Measurements from ENCODE around the gene MARF1. TPM values are rescaled to one million over a fixed set of nuclear protein-coding genes. Genes with fewer than 3 reads are reported as not detected.
"Not testable (repeated sequence)": the region's sequence is repeated elsewhere in the genome, so short reads cannot be mapped to it uniquely, and the experiment has no call there.

MARF1 gene
- total RNA-seq, 2 experiments from 2014 or later = 79.9 to 101 TPM

DNA sequence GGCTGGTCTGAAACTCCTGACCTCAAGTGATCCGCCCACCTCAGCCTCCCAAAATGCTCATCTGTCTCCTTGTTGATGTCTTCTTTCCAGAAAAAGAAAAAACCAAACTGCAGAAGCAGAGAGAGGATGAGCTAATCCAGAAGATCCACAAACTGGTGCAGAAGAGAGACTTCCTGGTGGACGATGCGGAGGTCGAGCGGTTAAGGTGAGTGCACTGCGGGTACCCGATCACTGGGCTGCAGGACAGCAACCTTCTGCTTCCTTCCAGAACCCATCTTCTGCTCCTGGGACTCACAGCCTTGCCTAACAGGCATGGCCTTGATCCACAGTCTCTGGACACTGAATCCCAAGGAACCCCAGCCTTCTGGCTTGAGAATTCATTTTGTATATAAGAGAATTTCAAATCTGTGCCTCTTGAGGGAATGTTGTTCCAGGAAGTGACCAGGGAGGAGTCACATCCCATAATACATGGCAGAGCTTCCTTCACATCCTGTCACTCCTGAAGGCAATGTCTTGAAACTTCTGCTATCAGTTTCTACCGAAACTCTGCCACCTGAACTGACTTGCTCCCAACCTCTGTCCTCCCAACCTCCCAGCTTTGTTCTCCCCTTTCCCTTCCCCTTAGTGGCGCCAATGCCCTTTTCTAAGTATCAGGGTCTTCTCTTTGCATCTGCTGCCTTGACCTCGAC is 61.7 kb downstream of the MARF1 start:
- no peak for DNase-seq
- Mint-ChIP-seq H3K27me3 (no peaks in the 10 kb centered on the region), H3K36me3 (ENCODE audit: low read depth) (peaks cover 7% of the 10 kb centered on the region), H3K4me1 (peaks cover 6% of the 10 kb centered on the region), H3K27ac (no peak overlapping the region), H3K4me3 (no peak overlapping the region), H3K9me3 (peaks cover 13% of the 10 kb centered on the region)
- CTCF ChIA-PET = interaction anchor here (0.6 to 1.2 kb wide), 3 partner anchors 9 to 46 kb away, joined by 3 read pairs; no protein-coding TSS in a partner anchor
- POLR2A ChIA-PET = no interaction called here

DNA sequence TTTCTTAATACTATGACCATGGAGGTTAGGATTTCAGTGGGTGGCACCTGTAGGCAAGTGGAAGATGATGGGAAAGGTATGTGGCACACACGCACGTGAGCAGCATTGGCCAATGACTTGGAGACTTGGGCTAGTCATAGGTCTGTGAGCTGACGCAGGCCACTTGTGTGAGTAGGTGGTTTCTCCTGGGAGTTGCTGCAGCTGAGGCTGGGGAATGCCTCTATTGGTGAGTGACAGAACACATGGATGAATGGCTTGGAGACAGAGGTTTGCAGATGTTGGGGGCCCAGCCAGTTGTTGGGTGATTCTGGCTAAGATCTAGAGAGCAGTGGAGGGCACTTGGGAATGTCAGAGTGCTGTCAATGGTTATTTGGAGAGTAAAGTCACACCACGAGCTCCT is 64.1 kb downstream of the MARF1 start:
- ChIA-PET POLR2A (no interaction called here), CTCF (interaction anchor here (1.0 to 1.9 kb wide), 2 partner anchors 9 to 12 kb away, joined by 3 to 6 read pairs; no protein-coding TSS in a partner anchor)
- Mint-ChIP-seq H3K27me3 (no peaks in the 10 kb centered on the region), H3K36me3 (ENCODE audit: low read depth) (no peaks in the 10 kb centered on the region), H3K4me1 (peaks cover 7% of the 10 kb centered on the region), H3K9me3 (peaks cover 8% of the 10 kb centered on the region), H3K27ac (no peak overlapping the region), H3K4me3 (no peak overlapping the region)
- no peak for DNase-seq

DNA sequence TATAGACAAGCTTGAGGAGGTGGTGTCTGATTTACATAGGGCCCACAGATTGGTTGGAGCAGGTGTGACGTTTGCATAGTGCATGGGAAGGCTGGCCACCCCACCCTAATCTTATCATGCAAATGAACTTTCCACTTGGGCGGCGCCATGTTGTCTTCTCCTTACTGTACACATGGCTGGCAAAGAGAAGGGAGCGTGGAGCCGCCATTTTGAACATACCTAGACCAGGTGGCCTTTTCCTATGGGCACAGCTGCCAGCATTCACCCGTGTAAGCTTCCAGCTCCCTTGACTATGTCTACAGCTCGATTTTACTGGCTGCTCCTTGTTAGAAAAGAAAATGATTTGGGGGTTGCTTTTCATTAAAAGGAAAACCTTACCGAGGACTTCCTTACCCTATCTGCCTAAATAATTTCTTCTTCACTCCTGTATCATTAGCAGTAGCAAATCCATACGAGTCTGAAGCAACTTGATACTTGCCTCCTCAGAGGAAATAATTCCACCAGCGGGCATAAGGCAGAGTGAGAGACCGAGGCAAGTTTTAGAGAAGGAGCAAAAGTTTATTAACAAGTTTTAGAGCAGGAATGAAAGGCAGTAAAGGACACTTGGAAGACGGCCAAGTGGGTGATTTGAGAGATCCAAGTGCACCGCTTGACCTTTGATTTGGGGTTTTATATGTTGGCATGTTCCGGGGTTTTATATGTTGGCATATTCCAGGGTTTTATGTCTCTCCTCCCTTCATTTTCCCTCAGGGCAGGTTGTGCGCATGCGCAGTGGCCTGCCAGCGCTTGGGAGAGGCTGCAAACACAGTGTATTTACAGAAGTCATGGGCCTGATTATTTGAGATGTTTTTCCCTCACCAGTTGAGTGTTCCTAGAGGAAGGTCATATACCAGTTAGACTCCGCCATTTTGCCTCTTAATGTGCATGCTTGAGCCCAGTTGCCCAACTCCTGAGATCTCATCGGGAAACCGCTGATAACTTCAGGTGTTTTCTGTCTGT is 65.7 kb downstream of the MARF1 start:
- H3K4me1 Mint-ChIP-seq = peaks cover 7% of the 10 kb centered on the region
- H3K9me3 Mint-ChIP-seq = peaks cover 11% of the 10 kb centered on the region
- ChIA-PET CTCF (interaction anchor here (0.6 to 1.6 kb wide), 3 partner anchors 9 to 23 kb away, joined by 3 to 4 read pairs (median 3); no protein-coding TSS in a partner anchor), POLR2A (interaction anchor here (0.6 kb wide), 1 partner anchor 109 kb away, joined by 4 read pairs; no protein-coding TSS in a partner anchor)
- H3K27me3 Mint-ChIP-seq = no peaks in the 10 kb centered on the region
- peaks cover 3% of the 10 kb centered on the region for H3K36me3 Mint-ChIP-seq (ENCODE audit: low read depth)
- DNase-seq = no peak
- H3K4me3 Mint-ChIP-seq = no peak overlapping the region
- peak overlapping the region; percentile 28 for H3K27ac Mint-ChIP-seq

DNA sequence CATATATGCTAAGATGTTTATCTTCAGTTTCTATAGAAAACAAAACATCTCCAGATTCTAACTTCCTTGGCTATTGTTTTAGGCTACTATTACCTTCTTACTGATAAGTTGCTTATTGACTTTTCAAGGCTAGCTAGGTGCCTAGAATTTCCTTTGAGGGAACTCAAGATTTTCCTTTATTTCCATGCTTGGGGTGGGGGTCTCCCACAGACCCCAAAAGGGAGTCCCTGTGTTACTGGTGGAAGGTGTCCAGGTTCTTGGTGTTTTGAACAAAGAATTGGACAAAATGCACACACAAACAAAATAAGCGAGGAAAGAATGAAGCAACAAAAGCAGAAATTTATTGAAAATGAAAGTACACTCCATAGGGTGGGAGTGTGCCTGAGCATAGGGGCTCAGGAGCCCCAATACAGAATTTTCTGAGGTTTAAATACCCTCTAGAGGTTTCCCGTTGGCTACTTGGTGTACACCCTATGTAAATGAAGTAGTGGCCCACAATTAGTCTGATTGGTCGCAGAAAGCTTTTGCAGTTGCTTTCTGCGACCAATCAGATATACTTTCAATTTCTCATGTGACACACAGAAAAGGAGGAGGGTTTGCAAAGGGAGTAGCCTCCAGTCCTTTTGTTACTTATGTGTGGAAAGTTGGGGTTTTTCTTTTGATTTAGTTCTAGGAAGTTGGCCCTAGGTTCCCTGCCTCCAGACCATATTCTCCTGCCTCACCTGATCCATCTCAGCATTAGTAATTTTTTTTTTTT is 67.5 kb downstream of the MARF1 start:
- Mint-ChIP-seq H3K27me3 (no peaks in the 10 kb centered on the region), H3K4me1 (peaks cover 3% of the 10 kb centered on the region), H3K36me3 (ENCODE audit: low read depth) (peaks cover 3% of the 10 kb centered on the region), H3K27ac (no peak overlapping the region), H3K9me3 (peaks cover 11% of the 10 kb centered on the region), H3K4me3 (no peak overlapping the region)
- CTCF ChIA-PET = interaction anchor here (1.5 to 1.6 kb wide), 2 partner anchors 11 to 15 kb away, joined by 3 to 4 read pairs; no protein-coding TSS in a partner anchor
- no peak for DNase-seq
- POLR2A ChIA-PET = no interaction called here

DNA sequence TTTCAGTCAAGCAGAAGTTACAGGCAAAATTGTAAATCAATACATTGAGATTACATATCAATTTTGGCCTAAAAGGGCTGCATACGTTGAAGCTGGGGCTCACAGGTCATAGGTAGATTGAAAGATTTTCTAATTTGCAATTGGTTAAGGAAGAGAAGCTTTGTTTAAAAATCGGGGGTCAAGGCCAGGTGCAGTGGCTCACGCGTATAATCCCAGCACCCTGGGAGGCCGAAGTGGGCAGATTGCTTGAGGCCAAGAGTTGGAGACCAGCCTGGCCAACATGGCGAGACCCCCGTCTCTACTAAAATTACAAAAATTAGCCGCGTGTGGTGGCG is 68.4 kb downstream of the MARF1 start:
- CTCF ChIA-PET = interaction anchor here (1.7 kb wide), 1 partner anchor 11 kb away, joined by 3 read pairs; no protein-coding TSS in a partner anchor
- POLR2A ChIA-PET = no interaction called here
- H3K27ac Mint-ChIP-seq = no peak overlapping the region
- peaks cover 3% of the 10 kb centered on the region for H3K36me3 Mint-ChIP-seq (ENCODE audit: low read depth)
- H3K4me1 Mint-ChIP-seq = peaks cover 3% of the 10 kb centered on the region
- no peaks in the 10 kb centered on the region for H3K27me3 Mint-ChIP-seq
- H3K9me3 Mint-ChIP-seq = peaks cover 13% of the 10 kb centered on the region
- H3K4me3 Mint-ChIP-seq = no peak overlapping the region
- no peak for DNase-seq

DNA sequence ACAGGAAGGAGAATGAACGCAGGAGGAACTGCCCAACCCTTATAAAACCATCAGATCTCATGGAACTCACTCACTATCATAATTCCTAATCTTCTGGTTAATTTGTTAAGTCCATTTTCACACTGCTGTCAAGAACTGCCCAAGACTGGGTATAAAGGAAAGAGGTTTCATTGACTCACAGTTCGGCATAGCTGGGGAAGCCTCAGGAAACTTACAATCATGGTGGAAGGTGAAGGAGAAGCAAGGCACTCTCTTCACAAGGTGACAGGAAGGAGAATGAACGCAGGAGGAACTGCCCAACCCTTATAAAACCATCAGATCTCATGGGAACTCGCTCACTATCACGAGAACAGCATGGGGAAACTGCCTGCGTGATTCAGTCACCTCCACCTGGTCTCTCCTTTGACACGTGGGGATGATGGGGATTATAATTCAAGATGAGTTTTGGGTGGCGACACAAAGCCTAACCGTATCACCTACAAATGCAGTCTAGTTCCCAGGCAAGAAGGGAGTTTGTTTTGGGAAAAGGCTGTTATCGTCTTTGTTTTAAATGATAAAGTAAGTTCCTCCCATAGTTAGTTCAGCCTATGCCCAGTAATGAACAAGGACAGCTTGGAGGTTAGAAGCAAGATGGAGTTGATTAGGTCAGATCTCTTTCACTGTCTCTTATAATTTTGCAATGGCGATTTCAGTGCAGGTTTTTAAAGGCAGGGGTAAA is 68.9 kb downstream of the MARF1 start:
- not testable (repeated sequence) for H3K27ac Mint-ChIP-seq; H3K27me3 Mint-ChIP-seq; DNase-seq; H3K4me1 Mint-ChIP-seq; H3K36me3 Mint-ChIP-seq (ENCODE audit: low read depth); H3K4me3 Mint-ChIP-seq
- H3K9me3 Mint-ChIP-seq = peaks cover 13% of the 10 kb centered on the region
- ChIA-PET POLR2A (interaction anchor here (0.6 kb wide), 1 partner anchor 69 kb away, joined by 3 read pairs; the partner anchor contains the start of gene MARF1), CTCF (interaction anchor here (1.7 kb wide), 1 partner anchor 10 kb away, joined by 3 read pairs; no protein-coding TSS in a partner anchor)

DNA sequence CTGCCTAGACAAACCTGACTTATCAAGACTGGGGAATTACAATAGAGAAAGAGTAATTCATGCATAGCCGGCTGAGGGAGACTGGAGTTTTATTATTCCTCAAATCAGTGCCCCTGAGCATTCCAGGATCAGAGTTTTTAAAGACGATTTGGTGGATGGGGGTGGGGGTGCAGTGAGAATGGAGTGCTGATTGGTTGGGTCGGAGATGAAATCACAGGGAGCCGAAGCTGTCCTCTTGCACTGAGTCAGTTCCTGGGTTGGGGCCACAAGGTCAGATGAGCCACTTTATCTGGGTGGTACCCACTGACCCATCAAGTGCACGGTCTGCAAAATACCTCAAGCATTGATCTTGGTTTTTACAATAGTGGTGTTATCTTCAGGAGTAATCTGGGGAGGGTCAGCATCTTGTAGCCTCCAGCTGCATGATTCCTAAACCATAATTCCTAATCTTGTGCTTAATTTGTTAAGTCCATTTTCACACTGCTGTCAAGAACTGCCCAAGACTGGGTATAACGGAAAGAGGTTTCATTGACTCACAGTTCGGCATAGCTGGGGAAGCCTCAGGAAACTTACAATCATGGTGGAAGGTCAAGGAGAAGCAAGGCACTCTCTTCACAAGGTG is 69.6 kb downstream of the MARF1 start:
- DNase-seq = no peak
- Mint-ChIP-seq H3K36me3 (ENCODE audit: low read depth) (peaks cover 3% of the 10 kb centered on the region), H3K4me1 (peaks cover 3% of the 10 kb centered on the region), H3K27ac (no peak overlapping the region), H3K4me3 (no peak overlapping the region), H3K9me3 (peaks cover 13% of the 10 kb centered on the region), H3K27me3 (no peaks in the 10 kb centered on the region)
- POLR2A ChIA-PET = interaction anchor here (0.6 kb wide), 1 partner anchor 69 kb away, joined by 3 read pairs; the partner anchor contains the start of gene MARF1
- CTCF ChIA-PET = interaction anchor here (1.7 kb wide), 1 partner anchor 10 kb away, joined by 3 read pairs; no protein-coding TSS in a partner anchor

DNA sequence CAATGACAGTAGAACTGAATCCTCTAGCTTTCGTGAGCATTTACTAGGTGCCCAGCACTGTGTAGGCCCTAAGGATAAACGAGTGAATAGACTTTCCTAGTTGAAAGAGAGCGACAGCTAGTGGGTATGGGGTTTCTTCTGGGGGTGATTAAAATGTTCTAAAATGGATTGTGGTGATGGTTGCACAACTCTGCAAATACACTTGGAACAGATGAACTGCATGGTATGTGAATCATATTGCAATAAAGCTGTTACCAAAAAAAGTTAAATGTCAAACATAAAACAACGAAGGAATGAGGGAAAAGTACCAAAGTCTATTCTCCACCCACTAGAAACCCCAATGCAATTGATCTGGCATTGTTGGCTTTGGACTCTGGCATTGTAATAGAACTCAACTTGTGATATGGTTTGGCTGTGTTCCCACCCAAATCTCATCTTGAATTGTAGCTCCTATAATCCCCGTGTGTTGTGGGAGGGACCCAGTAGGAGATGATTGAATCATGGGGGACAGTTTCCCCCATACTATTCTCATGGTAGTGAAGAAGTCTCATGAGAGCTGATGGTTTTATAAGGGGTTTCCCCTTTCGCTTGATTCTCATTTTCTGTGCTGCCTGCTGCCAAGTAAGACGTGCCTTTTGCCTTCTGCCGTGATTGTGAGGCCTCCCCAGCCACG is 70.5 kb downstream of the MARF1 start:
- Mint-ChIP-seq H3K4me1 (peaks cover 3% of the 10 kb centered on the region), H3K36me3 (ENCODE audit: low read depth) (peaks cover 3% of the 10 kb centered on the region), H3K27ac (no peak overlapping the region), H3K27me3 (no peaks in the 10 kb centered on the region), H3K9me3 (peaks cover 13% of the 10 kb centered on the region), H3K4me3 (no peak overlapping the region)
- ChIA-PET CTCF (interaction anchor here (0.8 to 1.0 kb wide), 2 partner anchors 9 to 24 kb away, joined by 3 read pairs; no protein-coding TSS in a partner anchor), POLR2A (no interaction called here)
- no peak for DNase-seq

DNA sequence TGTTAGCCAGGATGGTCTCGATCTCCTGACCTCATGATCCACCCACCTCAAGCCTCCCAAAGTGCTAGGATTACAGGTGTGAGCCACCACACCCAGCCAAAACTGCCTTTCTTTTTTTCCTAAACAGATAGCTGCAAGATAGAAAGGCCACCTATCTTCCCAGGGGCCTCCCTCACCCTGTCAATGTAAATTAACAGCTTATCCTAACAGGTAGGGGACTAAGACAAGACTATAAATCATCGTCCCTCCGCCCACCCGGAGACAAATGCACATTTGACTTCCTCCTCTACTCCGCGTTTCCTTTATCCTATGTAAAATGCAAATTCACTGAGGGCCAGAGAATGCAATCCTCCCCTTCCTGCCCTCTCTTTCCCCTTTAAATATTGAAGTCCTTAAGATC is 71.4 kb downstream of the MARF1 start:
- CTCF ChIA-PET = interaction anchor here (1.0 kb wide), 1 partner anchor 10 kb away, joined by 3 read pairs; no protein-coding TSS in a partner anchor
- Mint-ChIP-seq H3K36me3 (ENCODE audit: low read depth) (peaks cover 3% of the 10 kb centered on the region), H3K27ac (no peak overlapping the region), H3K4me1 (peaks cover 3% of the 10 kb centered on the region), H3K9me3 (peaks cover 10% of the 10 kb centered on the region), H3K27me3 (no peaks in the 10 kb centered on the region), H3K4me3 (no peak overlapping the region)
- DNase-seq = no peak
- POLR2A ChIA-PET = no interaction called here

DNA sequence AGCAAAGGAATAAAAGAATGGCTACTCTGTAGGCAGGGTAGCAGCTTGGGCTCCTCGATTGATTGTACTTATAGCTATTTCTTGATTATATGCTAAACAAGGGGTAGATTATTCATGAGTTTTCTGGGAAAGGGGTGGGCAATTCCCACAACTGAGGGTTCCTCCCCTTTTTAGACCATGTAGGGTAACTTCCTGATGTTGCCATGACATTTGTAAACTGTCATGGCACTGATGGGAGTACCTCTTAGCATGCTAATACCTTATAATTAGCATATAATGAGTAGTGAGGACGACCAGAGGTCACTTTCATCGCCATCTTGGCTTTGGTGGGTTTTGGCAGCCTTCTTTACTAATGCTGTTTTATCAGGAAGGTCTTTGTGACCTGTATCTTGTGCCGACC is 72.3 kb downstream of the MARF1 start:
- POLR2A ChIA-PET; DNase-seq; H3K27ac Mint-ChIP-seq; H3K4me3 Mint-ChIP-seq; H3K36me3 Mint-ChIP-seq (ENCODE audit: low read depth); H3K4me1 Mint-ChIP-seq; H3K27me3 Mint-ChIP-seq: not testable (repeated sequence)
- CTCF ChIA-PET = interaction anchor here (0.9 to 1.7 kb wide), 2 partner anchors 9 to 13 kb away, joined by 3 read pairs; no protein-coding TSS in a partner anchor
- H3K9me3 Mint-ChIP-seq = peaks cover 10% of the 10 kb centered on the region

DNA sequence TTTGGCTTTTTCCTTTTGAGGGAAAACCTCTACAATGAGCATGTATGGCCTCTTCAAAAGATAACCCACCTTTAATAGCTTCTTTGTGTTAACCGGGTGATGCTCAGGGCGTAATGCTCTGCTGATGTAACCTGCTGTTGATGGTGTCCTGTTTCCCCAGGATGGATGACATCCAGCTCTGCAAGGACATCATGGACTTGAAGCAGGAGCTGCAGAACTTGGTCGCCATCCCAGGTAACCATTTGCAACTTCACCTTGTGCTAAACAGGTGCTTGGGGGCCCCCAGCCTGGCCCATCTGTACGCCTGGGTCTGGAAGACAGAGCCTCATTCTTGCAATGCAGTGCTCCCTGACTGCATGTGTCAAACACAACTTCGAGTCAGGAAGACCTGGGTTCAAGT is 75.1 kb downstream of the MARF1 start:
- ChIA-PET CTCF (no interaction called here), POLR2A (no interaction called here)
- peaks cover 11% of the 10 kb centered on the region for H3K9me3 Mint-ChIP-seq
- H3K4me1 Mint-ChIP-seq = peaks cover 3% of the 10 kb centered on the region
- peaks cover 3% of the 10 kb centered on the region for H3K36me3 Mint-ChIP-seq (ENCODE audit: low read depth)
- H3K4me3 Mint-ChIP-seq = no peak overlapping the region
- no peaks in the 10 kb centered on the region for H3K27me3 Mint-ChIP-seq
- DNase-seq = no peak
- H3K27ac Mint-ChIP-seq = no peak overlapping the region

All from activated CD4-positive, alpha-beta T cell treated with anti-CD3 and anti-CD28 coated beads, Interleukin-2, amount 10 ng/mL, durations not matched to agents 7 days and 5 days (primary cell).